MM.1S (cell line): ENCODE measurements around the gene TTC38.

Source experiments
- DNase-seq: peaks from one replicate; pipeline ENCODE4 v3.0.0-alpha.2; 2015
- H2AFZ ChIP-seq: fragments of 300-600 bp; sonication (generic); 2 replicates; pipeline ENCODE4 v1.6.0; 2016; ENCODE audit warnings: antibody characterized with exemption, low read length
- H3F3A ChIP-seq: fragments of 300-600 bp; sonication (generic); 2 replicates; pipeline ENCODE4 v1.6.1; 2016; ENCODE audit warnings: mild to moderate bottlenecking, antibody characterized with exemption, low read length, moderate library complexity, mixed read lengths; ENCODE audit not compliant: insufficient read depth
- H3K27ac ChIP-seq: fragments of 300-600 bp; sonication (generic); 2 replicates; pipeline ENCODE4 v1.5.1; 2016; ENCODE audit warnings: mild to moderate bottlenecking, low read length
- H3K27me3 ChIP-seq: fragments of 300-600 bp; sonication (generic); replicated peaks from 2 replicates; pipeline ENCODE4 v1.6.0; 2016; ENCODE audit warnings: low read length; ENCODE audit not compliant: insufficient read depth
- H3K36me3 ChIP-seq: fragments of 300-600 bp; sonication (generic); replicated peaks from 2 replicates; pipeline ENCODE4 v1.6.1; 2016; ENCODE audit warnings: mild to moderate bottlenecking, low read length, mixed read lengths; ENCODE audit not compliant: insufficient read depth
- H3K4me1 ChIP-seq: fragments of 300-600 bp; sonication (generic); 2 replicates; pipeline ENCODE4 v1.6.1; 2016; ENCODE audit warnings: low read length, mixed read lengths
- H3K4me2 ChIP-seq: fragments of 300-600 bp; sonication (generic); 2 replicates; pipeline ENCODE4 v1.6.0; 2016; ENCODE audit warnings: low read depth, low read length
- H3K4me3 ChIP-seq: fragments of 300-600 bp; sonication (generic); 2 replicates; pipeline ENCODE4 v1.5.1; 2016; ENCODE audit warnings: low read length, mixed read lengths
- H3K79me2 ChIP-seq: fragments of 300-600 bp; sonication (generic); 2 replicates; pipeline ENCODE4 v1.6.1; 2016; ENCODE audit warnings: mixed run types, low read length, mixed read lengths
- H3K9ac ChIP-seq: fragments of 300-600 bp; sonication (generic); 2 replicates; pipeline ENCODE4 v1.6.1; 2016; ENCODE audit warnings: low read length, mixed read lengths
- H3K9me2 ChIP-seq: fragments of 300-600 bp; sonication (generic); replicated peaks from 2 replicates; pipeline ENCODE4 v1.6.1; 2016; ENCODE audit warnings: mild to moderate bottlenecking, low read length, mixed read lengths; ENCODE audit not compliant: insufficient read depth
- H3K9me3 ChIP-seq: fragments of 300-600 bp; sonication (generic); replicated peaks from 2 replicates; pipeline ENCODE4 v1.6.1; 2016; ENCODE audit warnings: mild to moderate bottlenecking, low read length, mixed read lengths; ENCODE audit not compliant: insufficient read depth
- H4K20me1 ChIP-seq: fragments of 300-600 bp; sonication (generic); 2 replicates; pipeline ENCODE4 v1.6.1; 2016; ENCODE audit warnings: mild to moderate bottlenecking, low read length, moderate library complexity, mixed read lengths; ENCODE audit not compliant: insufficient read depth
- CTCF ChIP-seq: fragments of 300-600 bp; sonication (generic); IDR thresholded peaks from 2 replicates; pipeline ENCODE4 v1.5.1; 2016; ENCODE audit warnings: antibody characterized with exemption, low read length, mixed read lengths
- EZH2 ChIP-seq: fragments of 300-600 bp; sonication (generic); optimal IDR thresholded peaks from 2 replicates; pipeline ENCODE3; 2017; ENCODE audit warnings: low read depth, mild to moderate bottlenecking, antibody characterized with exemption, low read length, mixed read lengths
- EZH2phosphoT487 ChIP-seq: fragments of 300-600 bp; sonication (generic); IDR thresholded peaks from 2 replicates; pipeline ENCODE4 v1.6.1; 2018; ENCODE audit warnings: antibody characterized with exemption, low read length

TTC38 gene

GRCh38 chr22:46272196-46272595 is 4.4 kb downstream of the TTC38 start:
- Histone ChIP-seq H3F3A (no peaks in the 10 kb centered on the region), H3K27me3 (no peaks in the 10 kb centered on the region), H3K9me3 (no peaks in the 10 kb centered on the region), H3K79me2 (no peaks in the 10 kb centered on the region), H3K4me2 (no peak overlapping the region), H3K27ac (no peak overlapping the region), H3K4me1 (no peaks in the 10 kb centered on the region; the same call in 1 of the 2 replicates), H2AFZ (no peak overlapping the region), H4K20me1 (no peaks in the 10 kb centered on the region), H3K9me2 (no peaks in the 10 kb centered on the region), H3K4me3 (no peak overlapping the region), H3K9ac (no peak overlapping the region), H3K36me3 (no peaks in the 10 kb centered on the region)
- DNase-seq, result no peak
- TF ChIP-seq EZH2phosphoT487, result no peak
- TF ChIP-seq CTCF, result no peak
- no peak for TF ChIP-seq EZH2

GRCh38 chr22:46272762-46273431 is 5.1 kb downstream of the TTC38 start:
- H3K9me3 ChIP-seq, result no peaks in the 10 kb centered on the region
- H3K27ac ChIP-seq, result no peak overlapping the region
- H3K27me3 ChIP-seq, result no peaks in the 10 kb centered on the region
- no peak for DNase-seq
- TF ChIP-seq EZH2phosphoT487, result no peak
- TF ChIP-seq EZH2, result no peak
- no peak for TF ChIP-seq CTCF
- no peaks in the 10 kb centered on the region for H3K79me2 ChIP-seq
- H3K9me2 ChIP-seq, result no peaks in the 10 kb centered on the region
- no peaks in the 10 kb centered on the region for H3K4me1 ChIP-seq
- no peak overlapping the region for H3K9ac ChIP-seq
- no peaks in the 10 kb centered on the region for H4K20me1 ChIP-seq
- H3F3A ChIP-seq, result no peaks in the 10 kb centered on the region
- no peak overlapping the region for H2AFZ ChIP-seq
- no peaks in the 10 kb centered on the region for H3K36me3 ChIP-seq
- H3K4me3 ChIP-seq, result no peak overlapping the region
- no peak overlapping the region for H3K4me2 ChIP-seq

GRCh38 chr22:46273432-46274148 is 5.8 kb downstream of the TTC38 start:
- no peaks in the 10 kb centered on the region for H4K20me1 ChIP-seq
- H3F3A ChIP-seq, result no peaks in the 10 kb centered on the region
- no peak overlapping the region for H3K4me3 ChIP-seq
- H3K79me2 ChIP-seq, result no peaks in the 10 kb centered on the region
- H3K9me2 ChIP-seq, result no peaks in the 10 kb centered on the region
- no peaks in the 10 kb centered on the region for H3K4me1 ChIP-seq
- H3K36me3 ChIP-seq, result no peaks in the 10 kb centered on the region
- H3K27me3 ChIP-seq, result no peaks in the 10 kb centered on the region
- no peak overlapping the region for H3K9ac ChIP-seq
- H3K4me2 ChIP-seq, result no peak overlapping the region
- TF ChIP-seq CTCF (no peak), EZH2phosphoT487 (no peak), EZH2 (no peak)
- no peak overlapping the region for H3K27ac ChIP-seq
- H3K9me3 ChIP-seq, result no peaks in the 10 kb centered on the region
- no peak overlapping the region for H2AFZ ChIP-seq
- DNase-seq, result no peak
